GM12865 (cell line): ENCODE results near the gene ERC2.

Experiments used
- DNase-seq: peaks from one replicate; pipeline ENCODE4 v3.0.0; 2010; ENCODE audit warnings: low read depth
- H3K4me3 ChIP-seq: 2 replicates; pipeline ENCODE4 v1.5.1; 2011; ENCODE audit warnings: mild to moderate bottlenecking, low read depth, low read length, control low read depth
- CTCF ChIP-seq: IDR thresholded peaks from 2 replicates; pipeline ENCODE4 v1.5.1; 2011; ENCODE audit warnings: low read length, control low read depth, low read depth, inconsistent platforms; ENCODE audit not compliant: insufficient read depth; ENCODE audit errors: missing control alignments

The ERC2 gene

GRCh38 chr3:56294286-56294685, 174.0 kb downstream of the ERC2 start:
- H3K4me3 ChIP-seq = no peak overlapping the region
- TF ChIP-seq CTCF = no peak
- DNase-seq = no peak

GRCh38 chr3:56291953-56292352, 176.3 kb downstream of the ERC2 start:
- DNase-seq = peak; percentile 47
- no peak overlapping the region for H3K4me3 ChIP-seq
- no peak for TF ChIP-seq CTCF

- peak; percentile 36 for DNase-seq
- TF ChIP-seq CTCF = no peak
Measured at GRCh38 chr3:56291244-56291680, 177.0 kb downstream of the ERC2 start.

GRCh38 chr3:56290374-56290773, 177.9 kb downstream of the ERC2 start:
- TF ChIP-seq CTCF = no peak
- no peak for DNase-seq

More at GRCh38 chr3:56291244-56291680, 177.0 kb downstream of the ERC2 start:
- no peak overlapping the region for H3K4me3 ChIP-seq

GRCh38 chr3:56288258-56288657, 180.0 kb downstream of the ERC2 start:
- H3K4me3 ChIP-seq = no peak overlapping the region
- no peak for DNase-seq
- no peak for TF ChIP-seq CTCF

More at GRCh38 chr3:56290374-56290773, 177.9 kb downstream of the ERC2 start:
- no peak overlapping the region for H3K4me3 ChIP-seq

GRCh38 chr3:56282341-56282740, 185.9 kb downstream of the ERC2 start:
- no peak for DNase-seq
- TF ChIP-seq CTCF = no peak
- H3K4me3 ChIP-seq = no peak overlapping the region

- H3K4me3 ChIP-seq = no peak overlapping the region
- DNase-seq = no peak
- no peak for TF ChIP-seq CTCF
Measured at GRCh38 chr3:56277236-56277635, 191.0 kb downstream of the ERC2 start.
